HG02759 (cell line): ENCODE data around the gene TCEA2.

Experiments used
- ATAC-seq: cut with Tn5 transposase; IDR thresholded peaks from one replicate; pipeline ENCODE4 v1.9.1; 2021; ENCODE audit warnings: mild to moderate bottlenecking, moderate library complexity; ENCODE audit not compliant: unreplicated experiment

TCEA2 gene

DNA sequence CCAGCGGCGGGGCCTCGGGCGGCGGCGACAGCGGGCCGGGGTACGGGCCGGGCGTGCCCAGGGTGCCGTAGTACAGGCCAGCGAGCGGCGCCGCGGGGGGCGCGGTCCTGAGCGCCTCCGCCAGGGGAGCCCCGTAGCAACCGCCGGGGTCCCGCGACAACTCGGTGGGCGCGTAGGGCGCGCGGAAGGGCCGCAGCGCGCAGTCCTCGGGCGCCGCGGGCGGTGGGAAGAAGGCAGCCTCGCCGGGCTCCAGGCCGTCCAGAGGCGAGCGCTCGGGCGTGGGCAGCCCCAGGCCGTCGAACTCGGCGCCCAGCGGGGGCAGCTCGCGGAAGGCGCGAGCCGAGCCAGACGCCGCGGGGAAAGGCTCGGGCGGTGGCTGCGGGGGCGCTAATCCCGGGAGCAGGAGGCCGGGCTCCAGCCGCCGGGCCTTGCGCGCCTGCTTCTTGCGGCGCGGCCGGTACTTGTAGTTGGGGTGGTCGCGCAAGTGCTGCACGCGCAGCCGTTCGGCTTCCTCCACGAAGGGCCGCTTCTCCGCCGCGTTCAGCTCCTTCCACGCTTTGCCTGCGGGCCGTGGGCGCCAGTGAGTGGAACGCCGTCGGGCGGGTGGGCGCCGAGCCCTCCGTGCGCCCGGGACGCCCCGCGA, 14.5 kb upstream of the TCEA2 start:
- ATAC-seq, result no peak

DNA sequence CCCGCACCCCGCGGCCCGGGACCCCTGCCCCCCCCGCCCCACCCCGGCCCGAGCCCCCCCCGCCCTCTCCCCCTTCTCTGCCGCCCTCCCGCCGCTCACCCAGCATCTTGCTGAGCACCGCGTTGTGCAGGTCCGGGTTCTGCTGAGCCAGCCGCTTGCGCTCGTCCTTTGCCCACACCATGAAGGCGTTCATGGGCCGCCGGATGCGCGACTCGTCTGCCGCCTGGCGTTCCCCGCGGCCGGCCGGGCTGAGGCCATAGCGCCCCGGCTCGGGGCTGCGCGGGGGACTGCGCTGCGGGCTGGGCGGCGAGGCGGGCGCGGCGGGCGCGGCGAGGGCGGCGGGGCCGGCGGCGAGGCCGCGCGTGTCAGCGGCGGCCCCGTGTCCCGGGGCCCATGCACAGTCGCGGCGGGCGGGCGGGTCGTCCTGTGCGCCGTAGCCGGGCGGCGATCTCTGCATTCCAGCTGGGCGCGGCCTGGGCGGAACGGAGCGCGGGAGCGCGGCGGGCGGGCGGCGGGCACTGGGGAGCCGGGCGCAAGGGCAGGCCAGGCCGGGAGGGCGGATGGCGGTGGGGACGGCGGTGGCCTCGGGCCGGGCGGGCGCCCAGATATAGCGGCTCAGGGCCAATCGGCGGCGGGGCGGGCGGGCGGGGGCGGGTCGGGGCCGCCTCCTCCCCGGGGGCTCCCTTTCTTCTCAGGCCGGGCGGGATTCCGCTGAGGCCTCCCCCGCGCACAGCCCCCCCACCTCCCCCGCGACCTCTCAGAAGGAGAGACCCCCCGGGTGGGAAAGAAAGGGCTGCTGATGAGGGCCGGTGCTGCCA, 13.7 kb upstream of the TCEA2 start, which contains the start of gene SOX18:
TSS of gene SOX18 (minus strand) at position 580 of the 818 bp plus-strand sequence. CDS start at position 457, 123 bp downstream.
- ATAC-seq, result no peak

DNA sequence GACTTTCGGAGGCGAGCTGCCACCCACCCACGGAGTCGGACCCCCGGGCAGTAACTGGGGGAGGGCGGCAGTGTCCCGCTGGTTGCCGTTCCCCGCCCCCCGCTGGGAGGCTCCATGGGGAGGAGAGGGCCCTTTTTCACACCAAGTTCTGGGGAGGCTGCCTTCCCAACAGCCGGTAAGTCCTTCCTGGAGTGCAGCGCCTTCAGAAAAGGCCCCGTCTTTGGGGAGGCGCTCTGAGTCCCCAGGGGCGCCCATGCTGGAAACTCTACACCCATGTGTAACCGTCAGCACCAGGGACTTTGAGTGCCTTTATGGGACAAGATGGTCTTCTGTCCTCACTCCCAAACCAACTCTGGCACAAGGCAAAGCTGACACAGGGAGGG, 13.1 kb upstream of the TCEA2 start:
- ATAC-seq, result no peak

DNA sequence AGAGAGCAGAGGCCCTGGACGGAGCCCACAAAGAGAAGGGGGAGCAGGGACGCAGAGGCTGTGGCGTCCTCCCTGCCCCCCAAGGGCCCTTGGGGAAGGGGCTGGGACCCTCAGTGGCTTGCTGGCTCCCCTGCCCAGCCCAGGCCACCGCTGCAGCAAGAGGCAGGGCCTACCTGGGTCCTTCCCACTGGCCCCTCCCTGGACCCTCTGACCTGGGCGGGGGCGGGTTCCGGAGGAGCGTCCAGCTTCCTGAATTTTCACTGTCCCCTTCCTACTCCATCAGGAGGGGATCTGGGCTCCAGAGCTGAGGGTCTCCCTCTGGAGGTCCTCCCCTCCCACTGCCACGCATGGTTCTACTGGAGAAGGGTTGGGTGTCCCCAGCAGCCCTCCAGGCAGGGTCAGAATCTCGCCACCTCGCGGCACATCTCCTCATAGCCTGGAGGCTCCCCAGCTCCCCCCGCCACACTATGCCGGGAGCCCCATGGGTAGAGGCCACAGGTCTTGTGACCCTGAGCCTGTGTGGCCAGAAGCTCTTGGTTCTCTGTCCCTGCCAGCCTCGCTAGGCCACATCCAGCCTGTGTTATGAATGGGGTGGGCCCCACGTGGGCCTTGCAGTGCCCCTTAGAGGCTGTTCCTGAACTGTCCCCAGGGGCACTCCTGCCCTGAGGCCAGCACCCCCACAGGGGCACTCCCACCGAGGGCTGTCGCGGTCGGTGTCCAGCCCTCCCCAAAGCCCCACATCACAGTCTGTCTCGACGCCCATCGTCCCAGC, 12.6 kb upstream of the TCEA2 start:
- ATAC-seq, result no peak

GRCh38 chr20:64051033-64051452, 12.0 kb upstream of the TCEA2 start:
- ATAC-seq, result no peak

- no peak for ATAC-seq
Measured at GRCh38 chr20:64051561-64052325, 11.3 kb upstream of the TCEA2 start.

GRCh38 chr20:64052326-64052722, 10.7 kb upstream of the TCEA2 start:
- no peak for ATAC-seq

DNA sequence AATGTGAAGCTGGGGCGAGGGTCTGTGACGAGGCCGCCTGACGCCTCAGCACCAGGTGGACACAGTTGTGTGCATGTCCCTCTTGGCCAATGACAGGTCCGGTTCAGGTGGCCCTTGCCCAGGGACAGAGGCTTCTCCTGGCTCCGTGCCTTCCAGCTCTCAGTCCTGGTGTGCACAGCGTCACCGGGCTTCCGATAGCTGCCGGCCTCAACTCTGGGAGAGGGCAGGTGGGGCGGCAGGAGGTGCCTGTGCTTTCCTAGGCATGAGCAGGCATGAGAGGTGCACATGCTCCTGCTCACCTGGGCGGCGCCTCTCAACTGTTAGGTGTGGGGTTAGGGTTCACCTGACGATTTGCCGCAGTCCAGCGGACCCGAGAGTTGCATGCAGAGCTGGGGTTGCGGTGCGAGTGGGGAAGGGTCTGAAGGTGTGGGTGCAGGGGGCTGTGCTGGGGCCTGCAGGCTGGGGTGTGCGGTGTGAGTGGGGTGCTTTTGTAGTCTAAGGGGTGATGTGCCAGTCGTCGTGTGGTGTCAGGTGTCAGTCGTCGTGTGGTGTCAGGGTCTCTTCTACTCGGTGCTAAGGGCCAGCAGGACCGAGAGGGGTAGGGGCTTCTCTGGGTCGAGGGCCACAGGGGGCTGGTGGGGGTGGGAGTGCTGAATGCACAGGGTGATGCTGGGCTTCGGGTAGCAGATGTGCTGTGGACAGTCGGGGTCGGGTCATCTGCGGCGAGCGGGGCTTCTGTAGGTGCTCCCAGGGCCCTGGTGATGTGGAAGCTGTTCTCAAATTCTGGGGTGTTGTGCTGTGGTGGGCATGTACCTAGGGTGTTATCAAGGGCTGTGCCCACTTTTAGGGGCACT, 9.8 kb upstream of the TCEA2 start:
- no peak for ATAC-seq

GRCh38 chr20:64053841-64054661, 8.9 kb upstream of the TCEA2 start:
- ATAC-seq, result no peak

DNA sequence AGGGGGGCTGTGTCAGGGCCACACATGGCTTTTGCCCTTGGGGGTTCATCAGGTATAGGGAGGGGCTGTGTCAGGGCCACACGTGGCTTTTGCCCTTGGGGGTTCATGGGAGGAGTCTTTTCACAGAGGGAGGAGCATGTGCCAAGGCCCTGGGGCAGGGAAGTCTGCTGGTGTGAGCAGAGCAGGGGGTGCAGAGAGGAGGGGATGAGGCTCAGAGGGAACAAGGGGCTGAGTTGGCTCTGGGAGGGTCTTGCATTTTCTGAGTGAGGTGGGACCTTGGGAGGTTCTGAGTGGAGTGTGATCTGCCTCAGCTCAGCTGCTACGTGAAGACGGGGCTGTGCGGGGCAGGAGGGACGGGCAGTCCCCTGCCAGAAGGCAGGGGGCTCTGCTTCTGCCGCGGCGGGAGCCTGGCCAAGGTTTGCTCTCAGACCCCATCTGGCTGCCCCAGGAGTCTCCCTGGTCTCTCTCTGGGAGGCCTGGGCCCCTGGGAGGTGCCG, 7.6 kb upstream of the TCEA2 start:
- ATAC-seq, result no peak

DNA sequence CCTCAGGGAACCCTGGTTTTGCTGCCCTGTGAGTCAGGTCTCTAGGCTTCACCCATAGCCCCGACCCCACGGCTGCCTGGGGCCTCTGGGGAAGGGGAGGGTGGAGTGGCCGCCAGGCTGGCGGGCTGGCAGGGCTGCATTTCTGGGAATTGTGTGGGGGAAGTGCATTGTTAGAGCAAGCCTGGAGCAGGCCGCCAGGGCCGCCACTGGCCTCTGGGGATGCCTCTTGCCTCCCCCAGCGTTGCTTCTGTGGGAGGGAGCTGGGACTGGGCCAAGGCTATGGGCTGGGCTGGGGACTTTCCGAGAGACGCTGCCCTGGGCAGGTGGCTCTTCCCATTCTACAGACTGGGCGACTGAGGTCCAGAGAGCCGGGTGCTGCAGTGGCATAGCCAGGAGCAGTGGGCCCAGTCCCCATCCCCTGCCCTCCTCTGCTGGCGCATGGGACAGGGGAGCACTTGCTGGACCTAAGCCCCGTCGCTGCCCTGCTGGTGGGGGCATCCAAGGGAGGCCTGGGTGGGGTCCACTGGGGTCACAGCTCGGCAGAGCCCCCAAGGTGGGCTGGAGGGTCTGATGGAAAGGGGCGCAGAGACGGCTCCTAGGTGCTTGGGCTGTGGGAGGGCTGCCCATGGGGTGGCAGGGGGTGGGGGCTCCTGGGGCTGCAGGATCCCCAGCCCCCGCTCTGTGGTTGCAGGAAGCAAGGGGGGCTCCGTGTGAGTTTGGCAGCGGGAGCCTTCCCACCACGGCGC, 6.9 kb upstream of the TCEA2 start:
- ATAC-seq, result no peak

- no peak for ATAC-seq
Measured at GRCh38 chr20:64056639-64056888, 6.4 kb upstream of the TCEA2 start.

DNA sequence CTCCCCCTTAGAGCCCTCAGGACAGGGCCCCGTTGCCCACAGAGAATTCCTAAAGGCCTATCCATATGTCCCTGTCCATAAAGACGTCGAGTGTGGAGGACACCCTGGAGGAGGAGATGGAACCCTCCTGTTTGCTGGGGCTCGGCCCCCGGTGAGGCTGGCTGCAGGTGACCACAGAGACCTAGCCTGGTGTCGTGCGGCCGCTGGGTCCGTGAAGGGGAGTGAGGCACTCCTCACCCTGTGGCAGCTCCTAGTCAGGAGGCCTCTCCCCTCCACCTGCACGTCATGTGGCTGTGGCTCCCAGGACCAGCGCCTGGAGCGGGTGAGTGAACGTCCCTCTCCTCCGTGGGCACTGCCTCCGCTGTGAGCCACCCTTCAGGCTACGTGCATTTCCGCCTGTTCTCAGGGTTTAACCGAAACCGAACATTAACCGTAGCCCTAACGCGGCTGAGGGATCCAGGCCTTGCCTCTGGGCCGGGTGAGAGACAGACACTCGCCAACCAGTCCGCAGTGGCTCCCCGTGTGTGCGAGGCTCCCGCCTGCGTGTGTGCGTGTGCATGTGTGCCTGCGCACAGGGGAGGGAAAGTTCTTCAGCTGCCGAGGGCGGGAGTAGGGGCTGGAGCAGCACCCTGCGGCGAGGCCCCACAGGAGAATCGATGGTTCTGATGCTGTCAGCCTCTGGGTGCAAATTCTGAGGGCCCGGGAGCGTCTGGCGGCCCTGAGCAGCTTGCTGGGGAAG, 5.9 kb upstream of the TCEA2 start:
- ATAC-seq, result peak; percentile 22

DNA sequence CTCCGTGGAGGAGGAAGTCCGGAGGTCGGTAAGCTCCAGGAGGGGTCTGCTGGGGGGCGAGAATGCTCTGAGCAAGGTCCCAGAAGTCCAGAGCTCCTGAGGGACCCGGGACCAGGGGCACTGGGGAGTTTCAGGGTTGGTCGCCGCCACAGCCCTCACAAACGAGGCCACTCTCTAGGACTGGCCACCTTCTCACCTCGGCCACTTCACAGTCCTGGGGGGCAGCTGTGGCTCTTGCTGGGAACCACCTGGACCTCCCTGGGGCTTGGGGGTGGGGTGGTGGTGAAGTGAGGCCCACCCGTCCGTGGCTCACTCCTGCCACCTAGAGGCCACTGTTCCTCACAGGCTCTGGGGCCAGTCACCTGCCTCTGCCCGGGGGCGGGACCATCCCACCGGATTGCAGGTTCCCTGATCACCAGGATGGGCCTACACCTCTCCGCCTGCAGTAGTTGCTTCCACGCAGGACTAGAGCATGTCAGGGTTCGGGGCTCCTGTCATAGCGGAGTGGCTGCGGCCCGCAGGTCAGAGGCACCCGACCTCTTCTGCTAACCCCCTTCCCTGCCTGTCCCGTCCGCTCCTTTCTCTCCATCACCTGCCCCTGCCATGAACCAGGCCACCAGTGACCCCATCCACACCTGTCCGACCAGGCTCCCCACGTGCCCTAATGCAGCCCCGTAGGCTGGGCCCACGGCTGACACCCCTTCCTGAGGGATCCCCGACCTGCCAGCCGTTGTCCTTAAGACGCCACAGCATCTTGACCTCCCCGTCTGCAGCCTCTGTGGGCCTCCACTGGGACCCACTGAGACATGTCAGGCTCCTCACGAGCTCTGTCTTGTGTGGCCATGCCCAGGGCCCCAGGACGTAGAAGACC, 5.1 kb upstream of the TCEA2 start:
- peak; percentile 49 for ATAC-seq

GRCh38 chr20:64058536-64058935, 4.5 kb upstream of the TCEA2 start:
- no peak for ATAC-seq

DNA sequence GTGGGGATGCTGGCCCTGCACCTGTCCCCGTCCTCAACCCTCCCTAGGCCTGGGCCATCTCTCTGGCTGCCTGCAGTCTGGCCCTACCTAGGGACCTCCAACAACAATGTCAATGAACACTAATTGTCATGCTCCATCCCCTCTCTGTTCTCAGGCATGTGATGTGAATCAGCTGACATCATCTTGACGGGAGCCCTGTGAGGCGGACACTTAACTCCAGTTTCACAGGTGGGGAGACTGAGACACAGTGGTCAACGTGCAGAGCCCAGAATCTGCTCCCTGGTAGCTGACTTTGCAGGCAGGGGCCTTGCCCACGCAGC, 762 bp upstream of the TCEA2 start:
- no peak for ATAC-seq
